Pancreas (tissue), 10 donors: Measurements from ENCODE around the gene NDN. TPM values are rescaled to one million over a fixed set of nuclear protein-coding genes. Genes with fewer than 3 reads are reported as not detected.

Source experiments
- ATAC-seq, 4 donors: fragments of 200-7000 bp; cut with Tn5 transposase; one replicate each; pipeline versions ENCODE4 v1.8.0 to v1.9.1; 2020; ENCODE audit warnings: mild to moderate bottlenecking in 4 of 4, moderate library complexity in 4 of 4
- DNase-seq, 6 donors: peaks; one replicate each; pipeline ENCODE4 v3.0.0-alpha.2; 2020
- FAIRE-seq: peaks from 2 replicates; lab custom pipeline; 2012; peaks lifted over from hg19 to GRCh38; lab: Jason Lieb, UNC
- H3K27ac ChIP-seq, 4 donors: fragments of 200-600 bp; sonication (generic); 1 replicate in 3 of 4; 2 replicates in 1 of 4; pipeline versions ENCODE4 v1.5.0 to v1.8.0; 2020
- H3K27me3 ChIP-seq, 4 donors: fragments of 200-600 bp; one replicate each; pipeline ENCODE4 v1.8.0; 2021
- H3K36me3 ChIP-seq, 3 donors: fragments of 200-600 bp; sonication (generic) in 1 of 3; one replicate each; pipeline versions ENCODE4 v1.5.0 to v1.8.0; 2020 to 2021
- H3K4me1 ChIP-seq, 3 donors: fragments of 200-600 bp; one replicate each; pipeline ENCODE4 v1.8.0; 2021
- H3K4me3 ChIP-seq, 4 donors: fragments of 200-600 bp; sonication (generic) in 2 of 4; one replicate each; pipeline versions ENCODE4 v1.5.0 to v1.8.0; 2020 to 2021
- H3K9me3 ChIP-seq, 4 donors: fragments of 200-600 bp; one replicate each; pipeline ENCODE4 v1.8.0; 2021
- WGBS, 2 donors: extraction: QIAGEN DNeasy Blood & Tissue Kit; methylation state at CpG; one replicate each; pipeline ENCODE4 v1.1.7; 2013; 5-methylcytosine and 5-hydroxymethylcytosine counted together
- intact Hi-C, 3 donors: fragments of 100-400 bp; cut with DNase I; formaldehyde crosslinking; loops; one replicate each; pipeline versions ENCODE4 v1.11.1 to v1.14.2; 2022
- polyA plus RNA-seq, 2 donors: library from polyadenylated mRNA; stranded (reverse); fragments of 200-250 nt; gene quantifications; one replicate each; pipeline ENCODE4 v1.2.3, GENCODE V29; 2013
- total RNA-seq, 6 donors: library from RNA; stranded (reverse); fragmentation: NEBNext Ultra II Directional in 4 of 6; extraction: Animal tissue kit (Norgen Biotek cat#: 25700) in 4 of 6; gene quantifications; one replicate each; pipeline versions ENCODE4 v1.2.1 to v1.2.4, GENCODE V29; 2021 to 2023
- TF ChIP-seq, protein P1 (sequence below), 4 donors: fragments of 200-600 bp; sonication (generic) in 3 of 4; IDR thresholded peaks; one replicate each; pipeline versions ENCODE4 v1.5.0 to v1.8.0; 2021; ENCODE audit warnings: antibody characterized with exemption in 4 of 4
- donor health status: healthy with polysubstance abuse.
- donor health status: DM: no; HTN: no; CAD: no; lungs with moderate emphysema.
- donor health status: DM: no; HTN: no; CAD: no.
- donor health status: control.
- donor health status: control.
- donor health status: Bipolar disorder and iron deficiency.
- donor health status: DM: yes; HTN: yes; CAD: no.
- donor health status: DM: no; HTN: no; CAD: no.
- donor health status: DM: no; HTN: no; CAD: no.
- donor health status: DM: yes; HTN: yes; CAD: no.

NDN gene
- total and polyA plus RNA-seq, 8 donors, result 3.7 to 38.9 (median 8.6) TPM

DNA sequence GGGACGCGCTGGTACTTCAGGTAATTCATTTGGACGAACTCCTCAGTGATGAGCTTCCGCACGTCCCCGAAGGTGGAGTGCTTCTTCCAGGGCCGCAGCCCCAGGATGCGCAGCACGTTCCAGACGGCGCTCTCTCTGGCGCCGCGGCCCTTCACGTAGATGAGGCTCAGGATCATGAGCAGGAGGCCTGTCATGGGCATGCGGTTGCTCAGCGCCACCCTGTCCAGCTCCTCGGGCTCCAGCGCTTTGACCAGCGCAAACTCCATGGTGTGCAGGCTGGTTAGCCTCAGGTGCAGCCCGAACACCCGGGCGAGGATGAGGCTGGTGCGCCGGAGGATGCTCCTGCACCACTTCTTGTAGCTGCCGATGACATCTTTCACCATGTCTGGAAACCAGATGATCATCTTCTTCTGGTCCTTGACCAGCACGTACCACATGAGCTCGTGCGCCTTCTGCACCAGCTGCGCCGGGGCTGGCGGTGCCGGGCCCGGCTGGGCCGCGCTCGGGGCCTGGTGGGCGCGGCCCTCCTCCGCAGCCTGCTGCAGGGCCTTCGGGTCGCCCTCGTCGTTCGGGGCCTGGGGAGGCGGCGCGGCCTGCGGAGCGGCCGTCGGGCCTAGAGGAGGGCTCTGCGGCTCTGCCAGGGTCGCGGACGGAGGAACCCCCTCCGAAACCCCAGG is 501 bp downstream of the NDN start:
- Histone ChIP-seq H3K4me3 (peak overlapping the region; percentile 13 to 60 (median 42)), H3K4me1 (peaks cover 0 to 4% (median 0%) of the 10 kb centered on the region in 3 donors), H3K27me3 (no peaks in the 10 kb centered on the region), H3K36me3 (no peaks in the 10 kb centered on the region), H3K9me3 (no peaks in the 10 kb centered on the region), H3K27ac (peak overlapping the region in 1 of 4 donors; percentile 33)
- WGBS, 2 donors, result 23 to 32% methylated on average over 50 to 57 of the region's 57 CpGs
- intact Hi-C loops, result no loop called here
- ATAC-seq (peak; percentile 35 to 49 (median 40)), FAIRE-seq (no peak), DNase-seq (peak in 4 of 6 donors; percentile 12 to 55 (median 30))
- TF ChIP-seq, protein P1, sequence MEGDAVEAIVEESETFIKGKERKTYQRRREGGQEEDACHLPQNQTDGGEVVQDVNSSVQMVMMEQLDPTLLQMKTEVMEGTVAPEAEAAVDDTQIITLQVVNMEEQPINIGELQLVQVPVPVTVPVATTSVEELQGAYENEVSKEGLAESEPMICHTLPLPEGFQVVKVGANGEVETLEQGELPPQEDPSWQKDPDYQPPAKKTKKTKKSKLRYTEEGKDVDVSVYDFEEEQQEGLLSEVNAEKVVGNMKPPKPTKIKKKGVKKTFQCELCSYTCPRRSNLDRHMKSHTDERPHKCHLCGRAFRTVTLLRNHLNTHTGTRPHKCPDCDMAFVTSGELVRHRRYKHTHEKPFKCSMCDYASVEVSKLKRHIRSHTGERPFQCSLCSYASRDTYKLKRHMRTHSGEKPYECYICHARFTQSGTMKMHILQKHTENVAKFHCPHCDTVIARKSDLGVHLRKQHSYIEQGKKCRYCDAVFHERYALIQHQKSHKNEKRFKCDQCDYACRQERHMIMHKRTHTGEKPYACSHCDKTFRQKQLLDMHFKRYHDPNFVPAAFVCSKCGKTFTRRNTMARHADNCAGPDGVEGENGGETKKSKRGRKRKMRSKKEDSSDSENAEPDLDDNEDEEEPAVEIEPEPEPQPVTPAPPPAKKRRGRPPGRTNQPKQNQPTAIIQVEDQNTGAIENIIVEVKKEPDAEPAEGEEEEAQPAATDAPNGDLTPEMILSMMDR (IDR thresholded peaks at IDR 0.05), result no peak

GRCh38 chr15:23671481-23671880 is 15.6 kb downstream of the NDN start:
- FAIRE-seq, result no peak
- H3K27me3 ChIP-seq, result no peaks in the 10 kb centered on the region
- H3K4me3 ChIP-seq, result no peak overlapping the region
- H3K9me3 ChIP-seq, result no peaks in the 10 kb centered on the region
- H3K4me1 ChIP-seq, result no peaks in the 10 kb centered on the region
- TF ChIP-seq, protein P1 (IDR thresholded peaks at IDR 0.05), result no peak
- no peak for ATAC-seq
- no peak overlapping the region for H3K27ac ChIP-seq
- WGBS, 2 donors, result 39 to 47% methylated on average over 3 of the region's 3 CpGs
- no peak for DNase-seq
- intact Hi-C loops, result no loop called here
- no peaks in the 10 kb centered on the region for H3K36me3 ChIP-seq

DNA sequence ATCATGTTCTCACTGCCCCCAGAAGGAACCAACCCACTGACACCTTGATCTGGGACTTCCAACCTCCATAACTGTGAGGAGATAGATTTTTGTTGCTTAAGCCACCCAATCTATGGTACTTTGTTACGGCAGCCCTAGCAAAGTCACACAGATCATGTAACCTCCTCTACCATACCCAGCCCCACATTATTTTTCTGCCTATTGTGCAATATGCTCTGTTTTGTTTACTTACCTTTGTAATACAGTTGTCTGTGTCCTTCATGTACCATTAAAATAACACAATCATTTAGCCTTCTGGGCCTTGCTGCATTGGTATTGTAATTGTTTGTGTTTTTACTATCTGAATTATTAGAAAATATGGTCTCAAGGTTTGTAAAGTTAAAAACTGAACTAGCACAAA is 16.1 kb downstream of the NDN start:
- no peak for ATAC-seq
- 79 to 88% methylated on average over 1 of the region's 1 CpG for WGBS, 2 donors
- Histone ChIP-seq H3K36me3 (no peaks in the 10 kb centered on the region), H3K9me3 (no peaks in the 10 kb centered on the region), H3K4me1 (no peaks in the 10 kb centered on the region), H3K27me3 (no peaks in the 10 kb centered on the region), H3K4me3 (no peak overlapping the region), H3K27ac (no peak overlapping the region)
- intact Hi-C loops, result no loop called here
- FAIRE-seq, result no peak
- no peak for DNase-seq
- TF ChIP-seq, protein P1 (IDR thresholded peaks at IDR 0.05), result no peak

DNA sequence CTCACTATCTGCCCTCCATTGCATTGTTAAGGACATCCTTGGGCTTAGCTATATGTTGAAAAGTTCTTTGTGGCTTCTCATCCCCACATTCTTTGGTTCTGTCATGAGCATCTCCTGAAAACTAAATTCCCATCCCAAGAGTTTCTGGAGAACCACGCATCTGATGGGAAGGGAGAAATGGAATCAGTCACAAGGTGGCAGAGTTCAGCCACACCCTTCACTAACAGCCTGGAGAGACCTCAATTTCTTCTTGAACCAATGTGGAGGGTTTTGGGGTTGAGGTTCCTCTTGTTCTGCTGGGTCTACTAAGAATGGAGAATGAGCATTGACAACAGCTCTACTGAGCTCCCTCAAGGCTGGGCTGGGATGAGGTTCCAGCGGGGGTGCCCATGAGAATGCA is 23.9 kb downstream of the NDN start:
- intact Hi-C loops, result no loop called here
- Histone ChIP-seq H3K9me3 (no peaks in the 10 kb centered on the region), H3K36me3 (no peaks in the 10 kb centered on the region), H3K4me1 (no peaks in the 10 kb centered on the region), H3K27ac (no peak overlapping the region), H3K4me3 (no peak overlapping the region), H3K27me3 (peaks cover 0 to 7% (median 0%) of the 10 kb centered on the region in 4 donors)
- 30 to 63% methylated on average over 2 of the region's 2 CpGs for WGBS, 2 donors
- ATAC-seq, result no peak
- no peak for FAIRE-seq
- TF ChIP-seq, protein P1 (IDR thresholded peaks at IDR 0.05), result no peak
- no peak for DNase-seq

GRCh38 chr15:23648920-23649515 is 38.1 kb downstream of the NDN start:
- TF ChIP-seq, protein P1 (IDR thresholded peaks at IDR 0.05), result peak in 3 of 4 donors; percentile 40 to 53 (median 43)
- Histone ChIP-seq H3K36me3 (no peaks in the 10 kb centered on the region), H3K27me3 (peaks cover 0 to 11% (median 0%) of the 10 kb centered on the region in 4 donors), H3K4me3 (no peak overlapping the region), H3K27ac (no peak overlapping the region), H3K9me3 (no peaks in the 10 kb centered on the region), H3K4me1 (no peaks in the 10 kb centered on the region)
- 11% methylated on average over 6 of the region's 6 CpGs for WGBS, 2 donors
- FAIRE-seq, result no peak
- intact Hi-C loops, result loop anchor here in 2 of 3 donors (5.0 to 10.0 kb wide), 3 partner anchors 218 to 1196 kb away; no protein-coding TSS in a partner anchor
- peak in 5 of 6 donors; percentile 24 to 78 (median 46) for DNase-seq
- ATAC-seq, result peak; percentile 51 to 77 (median 75)
